BE2C (cell line): ENCODE data around the gene PCCB.
"Not testable (repeated sequence)": the region's sequence is repeated elsewhere in the genome, so short reads cannot be mapped to it uniquely, and the experiment has no call there.

ENCODE experiments used
- DNase-seq: peaks from one replicate; pipeline ENCODE4 v3.0.0-alpha.2; 2020
- H3K27me3 ChIP-seq: fragments of 250-450 bp; sonication (Bioruptor Pico); 2 replicates; pipeline ENCODE4 v1.5.1; 2020; ENCODE audit warnings: mild to moderate bottlenecking
- H3K36me3 ChIP-seq: fragments of 250-450 bp; sonication (Bioruptor Pico); 2 replicates; pipeline ENCODE4 v1.5.1; 2020; ENCODE audit warnings: mild to moderate bottlenecking
- H3K4me1 ChIP-seq: fragments of 250-450 bp; sonication (Bioruptor Pico); 2 replicates; pipeline ENCODE4 v1.5.1; 2020
- H3K4me3 ChIP-seq: 2 replicates; pipeline ENCODE4 v1.5.1; 2011; ENCODE audit warnings: low read depth, low read length
- H3K9me3 ChIP-seq: fragments of 250-450 bp; sonication (Bioruptor Pico); 2 replicates; pipeline ENCODE4 v1.5.1; 2020
- CTCF ChIP-seq: IDR thresholded peaks from 2 replicates; pipeline ENCODE4 v1.5.1; 2012; ENCODE audit warnings: mild to moderate bottlenecking, low read depth, low read length

Gene PCCB

DNA sequence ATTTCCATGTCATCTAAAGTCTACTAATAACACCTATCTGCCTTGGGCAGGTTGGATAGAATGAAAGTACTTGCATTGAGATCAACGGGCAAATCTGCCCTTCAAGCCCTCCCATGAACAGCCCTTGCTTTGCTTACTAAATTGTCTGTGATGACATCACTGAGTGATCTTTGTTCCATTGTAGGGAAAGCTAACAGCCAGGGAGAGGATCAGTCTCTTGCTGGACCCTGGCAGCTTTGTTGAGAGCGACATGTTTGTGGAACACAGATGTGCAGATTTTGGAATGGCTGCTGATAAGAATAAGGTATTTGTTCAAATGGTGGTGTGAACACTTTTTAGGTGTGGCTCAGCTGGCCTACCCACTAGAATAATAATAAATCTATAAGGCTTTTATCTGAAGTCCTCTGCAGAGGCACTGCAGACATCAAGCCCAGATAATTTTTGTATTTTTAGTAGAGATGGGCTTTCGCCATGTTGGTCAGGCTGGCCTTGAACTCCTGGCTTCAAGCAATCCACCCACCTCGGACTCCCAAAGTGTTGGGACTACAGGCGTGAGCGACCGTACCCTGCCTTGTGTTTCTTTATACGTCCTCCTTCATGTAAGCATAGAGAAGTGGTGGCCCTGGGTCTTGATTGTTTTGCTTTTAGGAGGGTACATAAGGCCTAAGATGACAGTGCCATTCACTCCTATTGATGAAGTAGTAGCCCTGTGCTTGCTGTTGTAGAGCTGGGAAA lies 5.7 kb downstream of the PCCB start:
- Histone ChIP-seq H3K36me3 (peaks cover 30% of the 10 kb centered on the region), H3K4me3 (no peak overlapping the region), H3K4me1 (no peaks in the 10 kb centered on the region), H3K9me3 (no peaks in the 10 kb centered on the region), H3K27me3 (no peaks in the 10 kb centered on the region)
- DNase-seq: no peak
- TF ChIP-seq CTCF: no peak

DNA sequence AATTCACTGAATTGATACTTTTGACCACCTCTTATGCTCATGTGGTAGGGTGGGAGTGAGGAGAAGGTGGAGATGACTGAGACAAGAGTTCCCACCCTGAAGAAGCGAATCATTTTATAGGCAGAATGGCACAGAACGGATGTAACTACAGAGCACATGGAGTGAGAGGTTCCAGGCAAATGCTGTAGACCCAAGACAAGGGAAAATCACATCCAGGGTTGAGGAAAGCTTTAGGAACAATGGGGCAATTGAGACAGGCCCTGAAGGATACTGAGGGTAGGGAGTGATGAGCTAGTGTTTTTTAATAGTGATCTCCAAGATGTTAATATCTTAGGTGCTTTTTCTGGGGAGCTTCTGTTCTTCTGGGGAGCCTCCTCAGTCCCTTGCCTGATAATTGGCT lies 8.1 kb downstream of the PCCB start:
- no peak overlapping the region for H3K4me3 ChIP-seq
- no peak for TF ChIP-seq CTCF
- DNase-seq: no peak
- H3K36me3 ChIP-seq: peaks cover 40% of the 10 kb centered on the region
- H3K27me3 ChIP-seq: no peaks in the 10 kb centered on the region
- H3K4me1 ChIP-seq: no peaks in the 10 kb centered on the region
- H3K9me3 ChIP-seq: no peaks in the 10 kb centered on the region

DNA sequence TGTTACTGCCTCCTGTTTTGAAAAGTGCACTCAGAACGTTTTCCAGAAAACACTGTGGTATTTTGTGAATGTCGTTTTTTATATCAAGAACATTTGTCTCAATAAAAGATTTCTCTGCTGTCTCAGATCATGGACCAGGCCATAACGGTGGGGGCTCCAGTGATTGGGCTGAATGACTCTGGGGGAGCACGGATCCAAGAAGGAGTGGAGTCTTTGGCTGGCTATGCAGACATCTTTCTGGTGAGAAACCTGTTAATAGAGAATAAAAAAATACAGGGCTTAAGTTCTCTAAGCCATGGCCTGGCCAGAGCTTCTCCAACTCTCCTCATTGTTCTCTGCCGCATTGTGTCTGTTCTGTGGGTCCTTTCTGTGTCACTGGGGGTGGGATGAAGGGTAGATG lies 11.7 kb downstream of the PCCB start:
- no peak for DNase-seq
- H3K4me1 ChIP-seq: no peaks in the 10 kb centered on the region
- no peaks in the 10 kb centered on the region; the same call in 1 of the 2 replicates for H3K9me3 ChIP-seq
- peaks cover 35% of the 10 kb centered on the region for H3K36me3 ChIP-seq
- no peak overlapping the region for H3K4me3 ChIP-seq
- no peaks in the 10 kb centered on the region for H3K27me3 ChIP-seq
- TF ChIP-seq CTCF: no peak

DNA sequence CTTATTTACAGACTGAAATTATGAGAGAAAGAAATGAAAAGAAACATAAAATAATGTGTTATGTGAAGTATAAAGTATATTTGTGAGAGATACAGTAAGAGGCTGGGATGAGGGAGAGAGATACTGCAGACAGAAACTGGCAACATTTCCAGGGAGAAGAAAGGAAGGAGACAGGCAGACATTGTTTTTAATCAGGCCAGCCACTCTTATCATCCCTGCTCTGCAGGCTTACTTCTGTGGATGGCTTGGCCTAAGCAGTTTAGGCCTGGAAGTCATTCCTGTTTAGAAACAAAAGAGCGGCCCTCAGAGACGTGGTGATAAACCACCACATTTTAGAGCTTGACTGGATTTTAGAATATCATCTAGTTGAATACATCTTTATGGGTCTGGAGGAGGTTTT lies 12.4 kb downstream of the PCCB start:
- Histone ChIP-seq H3K4me3 (no peak overlapping the region), H3K36me3 (peaks cover 29% of the 10 kb centered on the region), H3K27me3 (no peaks in the 10 kb centered on the region), H3K4me1 (no peaks in the 10 kb centered on the region), H3K9me3 (no peaks in the 10 kb centered on the region; the same call in 1 of the 2 replicates)
- DNase-seq: no peak
- no peak for TF ChIP-seq CTCF

DNA sequence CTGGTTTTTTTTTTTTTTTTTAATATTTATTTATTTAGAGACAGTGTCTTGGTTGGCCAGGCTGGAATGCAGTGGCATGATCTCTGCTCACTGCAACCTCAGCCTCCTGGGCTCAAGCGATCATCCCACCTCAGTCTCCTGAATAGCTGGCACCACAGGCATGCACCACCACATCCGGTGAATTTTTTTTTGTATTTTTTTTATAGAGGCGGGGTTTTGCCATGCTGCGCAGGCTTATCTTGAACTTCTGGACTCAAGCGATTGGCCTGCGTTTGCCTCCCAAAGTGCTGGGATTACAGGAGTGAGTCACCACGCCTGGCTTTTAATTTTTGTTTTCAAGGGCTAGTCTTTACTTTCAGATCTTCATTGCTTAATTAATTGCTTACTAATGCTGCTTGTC lies 13.1 kb downstream of the PCCB start:
- Histone ChIP-seq H3K27me3 (no peaks in the 10 kb centered on the region), H3K4me3 (no peak overlapping the region), H3K9me3 (no peaks in the 10 kb centered on the region; the same call in 1 of the 2 replicates), H3K36me3 (peaks cover 27% of the 10 kb centered on the region), H3K4me1 (no peaks in the 10 kb centered on the region)
- DNase-seq: no peak
- no peak for TF ChIP-seq CTCF

GRCh38 chr3:136266468-136267125 lies 16.5 kb downstream of the PCCB start:
- not testable (repeated sequence) for H3K4me1 ChIP-seq, H3K9me3 ChIP-seq, DNase-seq, H3K27me3 ChIP-seq, H3K4me3 ChIP-seq, H3K36me3 ChIP-seq
